ENCODE measurements around the gene ZNF770.
A peak's percentile ranks its signal among the peaks of the same experiment; 100 is the strongest.

Gene ZNF770, protein sequence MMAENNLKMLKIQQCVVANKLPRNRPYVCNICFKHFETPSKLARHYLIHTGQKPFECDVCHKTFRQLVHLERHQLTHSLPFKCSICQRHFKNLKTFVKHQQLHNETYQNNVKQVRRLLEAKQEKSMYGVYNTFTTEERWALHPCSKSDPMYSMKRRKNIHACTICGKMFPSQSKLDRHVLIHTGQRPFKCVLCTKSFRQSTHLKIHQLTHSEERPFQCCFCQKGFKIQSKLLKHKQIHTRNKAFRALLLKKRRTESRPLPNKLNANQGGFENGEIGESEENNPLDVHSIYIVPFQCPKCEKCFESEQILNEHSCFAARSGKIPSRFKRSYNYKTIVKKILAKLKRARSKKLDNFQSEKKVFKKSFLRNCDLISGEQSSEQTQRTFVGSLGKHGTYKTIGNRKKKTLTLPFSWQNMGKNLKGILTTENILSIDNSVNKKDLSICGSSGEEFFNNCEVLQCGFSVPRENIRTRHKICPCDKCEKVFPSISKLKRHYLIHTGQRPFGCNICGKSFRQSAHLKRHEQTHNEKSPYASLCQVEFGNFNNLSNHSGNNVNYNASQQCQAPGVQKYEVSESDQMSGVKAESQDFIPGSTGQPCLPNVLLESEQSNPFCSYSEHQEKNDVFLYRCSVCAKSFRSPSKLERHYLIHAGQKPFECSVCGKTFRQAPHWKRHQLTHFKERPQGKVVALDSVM

GRCh38 chr15:34988027-34988902, at the start of gene ZNF770:
TSS of gene ZNF770 (minus strand) at chr15:34988287. CDS start at chr15:34983434, 4,853 bp downstream.
- peak; percentile 88 for DNase-seq

- DNase-seq = no peak
Observed at GRCh38 chr15:35028235-35028984, 40.3 kb upstream of the ZNF770 start.

GRCh38 chr15:35023804-35024203, 35.7 kb upstream of the ZNF770 start:
- no peak for DNase-seq

DNA sequence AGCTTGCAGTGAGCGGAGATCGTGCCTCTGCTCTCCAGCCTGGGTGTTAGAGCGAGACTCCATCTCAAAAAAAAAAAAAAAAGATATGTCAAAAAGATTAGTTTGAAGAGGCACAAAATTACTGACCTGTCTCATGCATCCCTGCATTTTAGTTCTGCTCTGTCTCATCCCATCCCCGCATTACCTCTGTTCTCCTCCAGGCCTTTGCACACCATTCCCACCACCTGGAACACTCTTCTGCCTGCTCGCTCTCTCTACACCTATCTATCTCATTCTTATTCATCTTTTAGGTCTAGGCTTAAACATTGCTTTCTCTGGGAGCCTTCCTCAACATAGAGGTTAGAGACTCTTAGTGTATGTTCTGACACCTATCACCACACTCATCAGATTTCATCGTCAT, 32.9 kb upstream of the ZNF770 start:
- no peak for DNase-seq

DNA sequence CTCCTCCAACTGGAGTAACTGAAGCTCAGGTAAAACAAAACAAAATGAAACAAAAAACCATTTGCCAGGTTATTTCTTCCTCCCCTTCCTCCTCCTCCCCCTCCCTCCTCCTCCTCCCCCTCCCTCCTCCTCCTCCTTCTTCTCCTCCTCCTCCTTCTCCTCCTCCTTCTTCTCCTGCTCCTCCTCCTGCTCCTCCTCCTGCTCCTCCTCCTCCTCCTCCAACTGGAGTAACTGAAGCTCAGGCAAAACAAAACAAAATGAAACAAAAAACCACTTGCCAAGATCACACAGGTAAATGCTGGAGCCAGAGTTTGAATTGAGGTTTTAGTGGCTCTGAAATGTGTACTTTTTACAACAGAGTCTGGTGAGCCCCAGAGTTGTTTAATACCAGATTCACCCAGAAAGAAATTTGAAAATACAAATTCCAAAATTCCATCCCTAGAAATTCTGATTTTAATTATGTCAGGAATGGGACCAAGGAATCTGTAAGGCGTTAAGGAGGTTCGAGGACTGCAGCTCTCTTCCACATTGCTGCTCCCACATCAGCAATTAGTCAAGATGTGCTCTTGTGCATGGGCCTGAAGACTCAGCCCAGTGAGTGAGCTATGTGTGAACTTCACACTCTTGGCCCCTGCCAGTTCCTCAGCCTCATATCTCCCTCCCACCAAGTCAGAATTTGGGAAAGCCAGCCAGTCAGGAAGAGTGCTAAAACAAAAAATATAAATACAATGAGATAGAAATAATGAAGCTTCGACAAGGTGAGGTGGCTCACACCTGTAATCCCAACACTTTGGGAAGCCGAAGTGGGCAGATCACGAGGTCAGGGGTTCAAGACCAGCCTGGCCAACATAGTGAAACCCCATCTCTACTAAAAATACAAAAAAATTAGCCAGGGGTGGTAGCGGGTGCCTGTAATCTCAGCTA, 31.6 kb upstream of the ZNF770 start:
- no peak for DNase-seq

DNA sequence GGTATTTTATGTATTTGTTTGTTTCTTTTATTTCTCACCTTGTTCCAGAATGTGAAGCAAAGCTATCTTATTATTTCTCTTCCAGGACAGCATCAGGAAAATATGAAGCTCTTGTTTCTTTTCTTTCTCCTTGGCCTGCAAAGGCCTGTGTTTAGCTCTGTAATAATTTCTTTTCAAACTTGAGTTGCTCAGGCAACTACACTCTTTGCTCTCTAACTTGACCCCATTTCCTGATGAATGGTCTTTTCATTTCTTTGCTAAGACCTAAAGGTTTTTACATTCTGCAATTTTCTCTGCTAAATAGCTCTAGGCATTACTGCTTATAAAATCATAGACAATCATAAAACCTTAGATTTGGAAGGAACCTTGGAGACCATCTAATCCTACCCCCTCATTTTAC, 26.2 kb upstream of the ZNF770 start:
- no peak for DNase-seq

- no peak for DNase-seq
Observed at GRCh38 chr15:35013370-35013769, 25.3 kb upstream of the ZNF770 start.

DNA sequence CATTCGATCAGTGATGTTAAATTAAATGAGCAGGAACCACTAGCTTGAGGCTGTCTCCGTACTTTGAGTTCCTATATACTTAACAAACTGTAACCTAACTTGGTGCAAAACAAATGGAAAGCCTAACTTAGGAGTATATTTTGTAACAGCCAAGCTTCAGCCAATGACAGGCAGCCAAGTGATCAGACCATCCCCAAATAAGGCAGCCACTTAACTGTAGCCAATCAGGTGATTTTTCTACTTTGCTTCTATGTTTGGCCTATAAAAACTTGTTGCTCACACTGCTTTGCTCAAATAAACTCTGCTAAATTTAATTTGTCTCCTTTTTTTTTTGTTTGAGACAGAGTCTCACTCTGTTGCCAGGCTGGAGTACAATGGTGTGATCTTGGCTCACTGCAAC, 19.3 kb upstream of the ZNF770 start:
- no peak for DNase-seq

- DNase-seq = no peak
Observed at GRCh38 chr15:35005933-35006332, 17.8 kb upstream of the ZNF770 start.

- DNase-seq = no peak
Observed at GRCh38 chr15:35003928-35004327, 15.8 kb upstream of the ZNF770 start.

GRCh38 chr15:35000511-35000910, 12.4 kb upstream of the ZNF770 start:
- no peak for DNase-seq

DNA sequence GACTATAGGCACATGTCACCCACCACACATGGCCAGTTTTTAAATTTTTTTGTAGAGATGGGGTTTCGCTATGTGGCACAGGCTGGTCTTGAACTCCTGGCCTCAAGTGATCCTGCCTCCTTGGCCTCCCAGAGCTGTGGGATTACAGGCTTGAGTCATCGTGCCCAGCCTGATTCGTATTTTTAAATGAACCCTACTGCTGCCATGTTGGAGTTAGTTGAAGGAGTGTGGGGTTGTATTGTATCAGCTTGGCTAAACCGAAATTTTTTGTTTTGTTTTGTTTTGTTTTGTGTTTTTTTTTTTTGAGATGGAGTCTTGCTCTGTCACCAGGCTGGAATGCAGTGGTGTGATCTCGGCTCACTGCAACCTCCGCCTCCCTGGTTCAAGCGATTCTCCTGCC, 11.8 kb upstream of the ZNF770 start:
- DNase-seq = no peak

DNA sequence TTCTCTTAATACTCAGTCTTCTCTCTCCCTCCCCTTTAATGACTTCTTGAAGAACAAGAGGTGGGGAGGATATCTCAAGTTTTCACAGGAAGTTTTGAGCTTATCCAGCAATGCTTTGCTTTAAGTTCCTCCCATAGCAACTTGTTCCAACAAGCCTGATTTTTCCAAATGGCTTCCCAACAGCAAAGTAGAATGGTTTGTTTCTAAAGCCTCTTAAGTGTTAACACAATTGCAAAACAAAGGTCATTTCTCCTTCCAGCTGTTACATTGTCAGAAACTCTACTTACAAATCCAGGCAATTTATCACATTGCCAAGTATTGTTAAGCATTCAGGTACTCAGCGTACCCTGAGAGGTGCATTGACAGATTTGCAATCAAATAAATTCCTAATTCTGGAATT, 6.8 kb upstream of the ZNF770 start:
- no peak for DNase-seq

- DNase-seq = no peak
Observed at GRCh38 chr15:34993877-34994276, 5.8 kb upstream of the ZNF770 start.

GRCh38 chr15:34993412-34993811, 5.3 kb upstream of the ZNF770 start:
- DNase-seq = no peak

DNA sequence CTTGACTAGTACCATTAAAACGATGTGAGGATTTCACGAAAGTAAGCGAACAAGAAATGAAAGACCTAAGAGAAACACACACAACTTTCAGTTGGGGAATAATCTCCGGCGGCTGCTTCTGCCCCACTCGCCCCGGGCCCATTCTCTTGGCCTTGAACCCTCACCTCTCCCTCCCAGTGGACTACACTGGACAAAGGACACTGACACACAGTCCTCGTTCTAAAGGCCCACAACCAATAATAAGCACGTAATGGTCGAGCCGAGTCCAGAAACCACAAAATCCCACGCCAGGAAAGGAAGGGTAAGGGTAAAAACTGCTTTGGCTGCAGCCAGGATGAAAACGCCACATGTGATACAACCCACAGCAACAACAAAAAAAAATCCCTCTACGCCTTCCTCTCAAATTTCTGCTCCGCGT, 469 bp downstream of the ZNF770 start:
- DNase-seq = no peak

DNA sequence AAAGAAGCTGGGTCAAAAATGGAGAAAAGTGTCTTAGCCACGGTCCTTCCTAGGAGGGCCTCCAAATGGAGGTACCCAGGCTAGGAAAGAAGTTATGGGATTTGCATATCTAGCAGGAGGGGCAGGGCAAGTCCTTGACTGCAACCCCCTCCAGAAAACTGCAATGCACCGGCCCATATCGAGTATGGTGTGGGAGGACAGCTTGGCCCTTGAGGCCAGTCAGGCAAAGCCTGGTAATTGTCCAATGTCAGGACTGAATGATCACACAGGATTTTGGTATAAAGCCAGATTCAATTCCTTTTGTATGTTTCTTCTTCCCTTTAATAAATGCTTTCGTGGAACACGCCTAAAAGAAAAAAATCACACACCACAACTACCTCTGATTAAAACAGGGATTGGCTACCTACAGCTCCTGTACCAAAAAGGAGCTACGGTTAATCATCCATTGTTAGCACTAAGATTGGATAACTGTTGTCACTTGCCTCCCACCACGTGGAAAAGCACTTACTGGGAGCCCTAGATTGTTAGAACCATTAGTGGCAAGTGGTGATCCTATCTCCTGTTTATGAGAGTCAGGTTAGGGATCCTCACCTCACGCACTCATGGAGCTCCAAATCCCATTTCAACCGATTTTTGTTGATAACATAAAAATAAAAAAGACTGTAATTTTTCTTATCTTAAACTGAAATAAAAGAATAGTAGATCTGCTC, 1.2 kb downstream of the ZNF770 start:
- no peak for DNase-seq

GRCh38 chr15:34986326-34986725, 1.8 kb downstream of the ZNF770 start:
- no peak for DNase-seq

- DNase-seq = no peak
Observed at GRCh38 chr15:34984889-34985630, 3.0 kb downstream of the ZNF770 start.

DNA sequence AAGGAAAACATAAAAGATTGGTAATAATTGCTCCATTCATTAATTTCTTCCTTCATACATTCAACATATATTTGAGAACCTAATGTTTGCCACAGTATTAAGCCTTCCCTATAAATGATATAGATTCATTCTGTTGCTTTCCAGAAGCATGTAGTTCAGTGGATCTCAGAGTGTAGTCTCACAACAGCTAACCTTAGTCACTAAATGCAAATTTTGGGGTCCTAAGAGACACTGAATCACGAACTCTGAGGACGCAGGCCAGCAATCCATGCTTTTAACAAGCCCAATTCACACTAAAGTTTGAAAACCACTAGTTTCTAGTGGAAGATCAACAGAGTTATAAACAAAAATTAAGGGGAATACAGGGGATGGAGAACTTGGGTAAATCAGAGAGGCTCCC, 11.3 kb downstream of the ZNF770 start:
- no peak for DNase-seq
